ENCODE data around the gene ERN1.

Gene ERN1

DNA sequence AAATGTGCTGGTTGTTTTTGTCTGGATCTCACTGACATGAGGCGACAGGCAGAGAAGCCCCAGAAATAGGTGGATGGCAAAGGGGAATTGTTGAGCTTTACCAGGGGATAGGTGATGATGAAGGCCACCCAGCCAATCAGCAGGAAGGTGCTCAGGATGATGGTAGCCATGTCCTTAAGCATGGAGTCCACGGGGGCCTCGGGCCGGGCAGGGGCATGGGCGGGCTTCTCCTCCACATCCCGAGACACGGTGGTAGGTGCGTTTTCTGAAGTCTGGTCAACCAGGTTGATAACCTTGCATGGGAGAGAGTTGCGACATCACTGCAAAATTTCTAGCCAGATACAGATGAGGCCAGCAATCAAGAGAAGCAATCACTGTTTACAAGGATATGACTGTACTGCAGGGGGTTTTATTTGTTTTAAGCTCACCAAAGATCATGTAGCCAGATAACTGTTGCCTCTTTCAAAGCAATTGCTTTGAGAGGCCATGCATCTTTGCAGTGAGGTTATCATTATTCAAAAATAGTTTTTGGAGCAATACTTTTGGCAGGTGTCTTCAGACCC is 72.2 kb downstream of the ERN1 start:
- no peak for DNase-seq (ENCODE audit: low read depth)

DNA sequence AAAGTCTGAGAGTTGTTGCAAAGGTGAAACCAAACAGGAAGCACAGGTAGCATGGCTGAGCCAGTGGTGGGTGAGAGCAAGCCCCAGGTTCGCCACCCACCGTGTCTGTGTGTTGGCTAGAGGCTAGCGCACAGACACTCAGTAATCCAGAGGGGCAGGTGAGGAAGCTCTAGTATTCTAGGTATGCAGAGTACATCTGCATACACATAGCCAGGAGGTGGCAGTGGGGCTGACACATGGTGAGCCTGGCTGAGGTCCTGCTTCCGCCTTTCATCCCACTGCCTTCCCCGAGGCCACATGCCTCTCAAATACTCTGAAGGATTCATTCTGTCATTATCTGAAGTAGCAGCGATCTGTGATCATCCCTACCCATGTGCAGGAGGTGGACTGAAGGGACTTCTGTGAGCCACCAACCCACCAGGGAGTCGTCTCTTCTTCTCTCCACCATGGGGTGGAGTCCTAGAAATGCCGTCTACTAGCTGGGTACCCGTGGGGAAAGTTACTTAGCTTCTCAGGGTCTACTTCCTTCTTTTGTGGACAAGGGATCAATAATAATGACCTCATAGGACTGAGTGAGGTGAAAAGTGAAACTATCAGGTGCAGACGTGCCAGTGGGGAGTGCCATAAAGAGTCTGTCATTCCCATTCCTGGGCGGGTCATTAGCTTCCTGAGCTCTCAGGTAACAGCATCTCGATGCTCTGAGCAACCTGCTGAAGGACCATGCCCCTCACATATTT is 73.5 kb downstream of the ERN1 start:
- no peak for DNase-seq (ENCODE audit: low read depth)

- no peak for DNase-seq (ENCODE audit: low read depth)
Observed at GRCh38 chr17:64055183-64056142, 74.5 kb downstream of the ERN1 start.

- no peak for DNase-seq (ENCODE audit: low read depth)
Observed at GRCh38 chr17:64054304-64054703, 75.6 kb downstream of the ERN1 start.

- no peak for DNase-seq (ENCODE audit: low read depth)
Observed at GRCh38 chr17:64053101-64053500, 76.8 kb downstream of the ERN1 start.

DNA sequence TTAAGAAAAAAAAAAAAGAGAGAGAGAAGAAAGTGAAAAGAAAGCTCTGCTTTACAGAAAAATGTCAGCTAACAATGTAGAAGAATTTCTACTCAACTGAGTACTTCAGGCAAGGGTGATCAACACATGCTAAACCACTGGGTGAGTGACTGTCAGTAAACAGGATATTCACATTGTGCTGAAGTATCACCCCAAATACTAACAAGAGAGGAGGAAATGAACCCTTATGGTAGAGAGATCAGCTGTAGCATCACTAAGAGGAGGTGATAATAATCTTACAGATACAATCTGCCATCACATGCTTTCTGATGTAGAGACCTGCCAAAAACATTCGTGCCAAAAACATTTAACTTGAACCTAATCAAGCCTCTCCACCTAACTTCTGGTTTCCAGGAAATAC is 78.8 kb downstream of the ERN1 start:
- DNase-seq (ENCODE audit: low read depth), result no peak

DNA sequence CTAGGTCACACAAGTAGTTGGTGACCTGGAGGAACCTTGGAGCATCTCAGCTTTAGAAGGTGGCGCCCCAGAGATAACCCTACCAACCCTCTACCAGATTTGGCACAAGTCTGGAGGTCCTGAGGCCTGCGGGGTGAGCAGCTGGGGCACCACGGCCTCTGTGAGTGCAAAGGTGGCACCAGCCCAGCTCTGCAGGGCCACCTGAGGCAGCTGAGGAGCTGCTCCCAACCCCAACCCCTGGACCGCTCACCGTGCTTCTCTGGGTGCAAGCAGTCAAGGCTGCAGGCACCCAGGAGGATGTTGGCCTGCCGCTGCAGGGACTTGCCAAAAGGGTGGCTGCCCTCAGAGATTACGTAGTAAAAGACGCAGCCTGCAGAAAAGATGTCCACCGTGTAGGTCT is 81.1 kb downstream of the ERN1 start:
- no peak for DNase-seq (ENCODE audit: low read depth)

- DNase-seq (ENCODE audit: low read depth), result no peak
Observed at GRCh38 chr17:64045176-64045575, 84.8 kb downstream of the ERN1 start.

DNA sequence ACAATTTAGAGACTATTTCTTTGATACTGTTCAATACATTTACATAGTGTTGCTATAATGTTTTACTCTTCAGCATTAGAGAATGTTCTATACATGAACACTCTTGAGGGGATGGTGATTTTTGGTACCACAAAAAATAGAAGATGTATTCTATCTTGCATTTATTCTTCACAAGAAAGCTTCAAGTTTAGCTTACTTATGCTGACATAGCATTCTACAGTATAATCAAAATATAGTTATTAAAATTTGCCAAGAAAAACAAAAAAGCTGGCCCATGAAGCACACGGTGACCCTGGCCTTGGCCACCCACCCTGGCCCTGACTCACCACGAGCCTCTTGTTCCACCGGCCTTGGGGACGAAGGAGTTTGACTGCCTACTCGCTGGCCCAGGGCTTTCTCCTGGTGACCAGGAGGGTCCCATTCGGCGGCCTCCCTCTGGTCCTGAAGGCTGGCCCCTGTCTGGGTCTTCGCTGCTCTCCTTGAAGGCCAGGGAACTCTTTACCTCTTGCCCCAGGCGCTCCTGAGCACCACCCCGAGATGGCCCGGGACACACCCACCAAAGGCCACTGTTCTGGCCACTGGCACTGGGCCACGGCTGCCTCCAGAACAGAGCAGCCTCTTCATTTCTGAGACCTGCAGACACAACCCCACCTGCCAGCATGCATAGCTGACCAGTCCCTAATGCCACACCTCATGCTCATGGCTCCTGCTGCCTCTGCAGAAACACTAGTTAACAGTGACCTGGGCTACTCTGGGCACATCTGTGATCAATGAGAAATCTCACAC is 87.1 kb downstream of the ERN1 start:
- no peak for DNase-seq (ENCODE audit: low read depth)

DNA sequence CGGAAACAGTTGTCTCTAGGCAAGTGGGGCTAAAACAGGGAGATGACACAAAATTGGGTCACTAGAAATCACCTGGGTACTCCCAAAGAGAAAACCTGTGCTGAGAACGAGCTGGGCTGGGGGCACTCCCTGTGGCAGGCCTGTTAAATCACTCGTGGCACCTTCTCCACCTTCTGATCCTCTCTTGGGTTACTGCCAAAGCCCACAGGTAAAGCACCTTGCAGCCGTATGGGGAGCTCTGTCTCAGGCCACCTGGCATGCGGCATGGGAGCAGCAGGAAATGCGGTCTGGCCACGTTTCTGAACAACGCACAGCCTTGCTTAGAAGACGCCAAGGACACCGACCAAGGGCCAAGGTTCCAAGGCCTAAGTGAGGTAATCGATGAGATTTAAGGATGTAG is 88.0 kb downstream of the ERN1 start:
- DNase-seq (ENCODE audit: low read depth), result no peak

DNA sequence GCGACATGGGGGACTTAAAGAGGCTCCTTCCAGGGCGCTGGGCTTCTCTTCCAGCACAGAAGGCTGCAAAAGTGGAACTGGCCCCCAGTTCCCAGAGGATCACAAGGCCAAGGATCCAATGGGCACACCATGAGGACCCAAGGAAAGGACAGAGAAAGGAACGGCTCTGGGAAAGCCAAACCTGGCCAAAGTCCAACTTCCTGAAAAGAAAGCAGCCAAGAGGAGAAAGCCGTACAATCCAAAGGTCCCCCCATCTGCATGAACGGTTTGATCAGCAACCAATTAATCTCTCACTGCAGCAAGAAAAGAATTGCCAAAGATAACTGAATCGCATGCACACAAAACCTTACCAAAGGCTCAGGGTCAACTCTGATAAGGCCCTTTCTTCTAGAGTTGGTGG is 89.7 kb downstream of the ERN1 start:
- no peak for DNase-seq (ENCODE audit: low read depth)

GRCh38 chr17:64039106-64039400 is 90.9 kb downstream of the ERN1 start:
- no peak for DNase-seq (ENCODE audit: low read depth)

GRCh38 chr17:64038331-64039105 is 91.4 kb downstream of the ERN1 start:
- DNase-seq (ENCODE audit: low read depth), result no peak

- no peak for DNase-seq (ENCODE audit: low read depth)
Observed at GRCh38 chr17:64037802-64038201, 92.1 kb downstream of the ERN1 start.

- DNase-seq (ENCODE audit: low read depth), result no peak
Observed at GRCh38 chr17:64037180-64037579, 92.8 kb downstream of the ERN1 start.

DNA sequence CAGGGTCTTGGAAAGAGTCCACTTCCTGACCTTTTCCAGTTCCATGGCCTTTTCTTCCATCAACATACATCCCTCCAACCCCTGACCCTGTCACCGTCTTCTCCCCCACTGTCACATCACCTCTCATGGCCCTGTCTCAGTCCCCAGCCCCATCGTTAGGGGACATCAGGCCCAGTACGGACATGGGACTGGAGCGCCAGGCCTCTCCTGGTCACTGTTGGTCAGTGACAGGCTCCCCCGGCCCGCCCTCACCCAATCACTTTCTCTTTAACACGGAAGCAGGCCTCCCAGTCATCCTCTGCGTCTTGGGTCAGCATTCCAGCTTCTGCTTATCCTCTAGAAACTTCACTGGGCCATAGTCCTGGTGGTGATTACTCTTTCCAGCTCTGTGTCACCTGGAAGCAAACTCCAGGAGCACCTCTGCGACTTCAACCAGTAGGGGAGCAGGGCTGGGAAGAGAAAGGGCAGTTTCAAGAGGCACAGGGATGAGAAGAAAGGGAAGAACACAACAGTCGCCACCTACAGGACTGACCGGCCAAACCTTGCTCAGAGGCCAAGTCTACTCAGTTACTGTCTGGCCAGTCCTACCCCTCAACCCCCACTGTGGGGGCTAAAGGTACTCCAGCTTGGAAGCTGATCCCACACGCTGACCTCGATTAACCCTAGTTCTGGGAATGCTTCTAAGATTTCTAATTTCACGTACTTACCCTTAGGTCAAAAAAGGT is 93.6 kb downstream of the ERN1 start:
- no peak for DNase-seq (ENCODE audit: low read depth)

- DNase-seq (ENCODE audit: low read depth), result no peak
Observed at GRCh38 chr17:64032081-64032480, 97.9 kb downstream of the ERN1 start.

DNA sequence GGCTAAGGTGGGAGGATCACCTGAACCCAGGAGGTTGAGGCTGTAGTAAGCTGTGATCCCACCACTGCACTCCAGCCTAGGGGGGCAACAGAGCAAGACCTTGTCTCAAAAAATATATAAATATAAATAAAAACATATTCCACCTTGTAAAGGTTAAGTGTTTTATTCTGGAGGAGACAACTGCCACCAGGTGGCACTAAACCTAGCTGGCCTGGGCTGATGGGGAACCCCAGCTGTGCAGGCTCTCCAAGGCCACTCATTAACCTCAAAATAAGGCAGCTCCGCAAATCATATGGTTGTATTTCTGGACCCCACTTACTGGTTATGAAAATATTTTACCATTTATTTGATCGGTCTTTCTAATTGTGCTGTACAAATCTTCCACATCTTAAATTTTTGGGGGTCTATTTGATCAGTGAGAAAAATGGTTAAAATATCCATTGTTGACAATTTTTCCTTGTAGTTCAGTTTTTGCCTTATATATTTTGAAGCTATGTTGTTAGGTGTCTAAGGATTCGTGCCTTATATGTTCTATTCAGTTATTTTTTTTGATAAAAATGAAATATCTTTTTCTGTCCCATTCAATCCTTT is 101.0 kb downstream of the ERN1 start:
- peak; percentile 52 for DNase-seq (ENCODE audit: low read depth)

DNA sequence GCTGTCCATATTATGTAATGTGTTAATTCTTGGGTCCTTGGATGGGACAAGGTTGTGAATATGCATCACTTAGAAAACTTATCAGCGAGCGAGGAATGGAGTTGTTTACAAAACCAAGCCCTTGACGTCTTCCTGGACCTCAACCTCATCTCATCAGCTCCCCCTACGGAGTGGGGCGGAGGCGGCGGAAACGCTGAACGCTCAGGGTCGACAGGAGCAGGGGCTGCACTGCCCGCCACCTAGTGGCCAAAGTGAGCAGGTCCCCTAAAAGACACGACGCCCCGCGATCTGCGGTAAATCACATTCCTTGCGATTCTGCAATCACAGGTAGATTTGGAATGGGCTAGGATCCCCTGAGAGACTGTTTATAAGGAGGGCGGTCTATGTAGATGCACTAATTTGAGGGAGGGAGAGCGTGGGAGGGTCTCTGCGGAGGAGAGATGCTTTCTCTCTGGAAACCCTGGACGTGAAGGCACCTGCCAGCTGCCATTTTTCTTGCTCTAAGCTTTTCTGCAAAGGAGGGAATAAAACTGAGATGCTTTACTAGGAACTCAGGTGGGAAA is 104.1 kb downstream of the ERN1 start:
- peak; percentile 85 for DNase-seq (ENCODE audit: low read depth)

Data from stimulated activated CD4-positive, alpha-beta T cell treated with anti-CD3 and anti-CD28 coated beads, Interleukin-2, amount 100 ng/mL, for 4 hours (primary cell).